Calu3 (cell line): ENCODE results near the gene HK2. TPM values are rescaled to one million over a fixed set of nuclear protein-coding genes. Genes with fewer than 3 reads are reported as not detected.
"Not testable (repeated sequence)": the region's sequence is repeated elsewhere in the genome, so short reads cannot be mapped to it uniquely, and the experiment has no call there.

Source experiments
- BruUV-seq: library from RNA; stranded (reverse); fragments of 400-500 nt; replicated peaks from 2 replicates; lab custom pipeline; 2021; lab: Mats Ljungman, UMichigan
- CTCF ChIA-PET: fragments of 300-600 bp; sonication (Branson Sonifier 250); formaldehyde crosslinking; loops from one replicate; lab custom pipeline; 2022; ENCODE audit warnings: antibody characterized with exemption; lab: Charles Lee
- DNase-seq: peaks from one replicate; pipeline ENCODE4 v3.0.0; 2022
- H3K27ac Mint-ChIP-seq: one replicate; pipeline ENCODE4 v1.8.0; 2022; ENCODE audit warnings: mixed read lengths; ENCODE audit not compliant: unreplicated experiment
- H3K27me3 Mint-ChIP-seq: one replicate; pipeline ENCODE4 v1.8.0; 2022; ENCODE audit warnings: mixed read lengths; ENCODE audit not compliant: unreplicated experiment
- H3K36me3 Mint-ChIP-seq: one replicate; pipeline ENCODE4 v1.8.0; 2022; ENCODE audit warnings: mild to moderate bottlenecking, moderate library complexity, mixed read lengths; ENCODE audit not compliant: insufficient read depth, unreplicated experiment
- H3K4me1 Mint-ChIP-seq: one replicate; pipeline ENCODE4 v1.8.0; 2022; ENCODE audit warnings: mild to moderate bottlenecking, low read depth, mixed read lengths; ENCODE audit not compliant: unreplicated experiment
- H3K4me3 Mint-ChIP-seq: one replicate; pipeline ENCODE4 v1.8.0; 2022; ENCODE audit warnings: mild to moderate bottlenecking, low read depth, moderate library complexity, mixed read lengths; ENCODE audit not compliant: unreplicated experiment
- H3K9me3 Mint-ChIP-seq: one replicate; pipeline ENCODE4 v1.8.0; 2022; ENCODE audit warnings: low read depth, mixed read lengths; ENCODE audit not compliant: unreplicated experiment
- intact Hi-C: fragments of 100-400 bp; cut with micrococcal nuclease; formaldehyde crosslinking; loops from one replicate; pipeline ENCODE4 v1.10.0; 2022; ENCODE audit not compliant: unreplicated experiment
- total RNA-seq: library from RNA; stranded (reverse); gene quantifications from 2 replicates; pipeline ENCODE4 v1.2.3, GENCODE V29; 2022
- TF ChIP-seq, protein P1 (sequence below): fragments of 200-600 bp; IDR thresholded peaks from one replicate; pipeline ENCODE4 v1.8.0; 2022; ENCODE audit warnings: antibody characterized with exemption; ENCODE audit not compliant: unreplicated experiment

HK2 gene
- total RNA-seq, 1 experiment from 2014 or later, result 56.5 TPM

DNA sequence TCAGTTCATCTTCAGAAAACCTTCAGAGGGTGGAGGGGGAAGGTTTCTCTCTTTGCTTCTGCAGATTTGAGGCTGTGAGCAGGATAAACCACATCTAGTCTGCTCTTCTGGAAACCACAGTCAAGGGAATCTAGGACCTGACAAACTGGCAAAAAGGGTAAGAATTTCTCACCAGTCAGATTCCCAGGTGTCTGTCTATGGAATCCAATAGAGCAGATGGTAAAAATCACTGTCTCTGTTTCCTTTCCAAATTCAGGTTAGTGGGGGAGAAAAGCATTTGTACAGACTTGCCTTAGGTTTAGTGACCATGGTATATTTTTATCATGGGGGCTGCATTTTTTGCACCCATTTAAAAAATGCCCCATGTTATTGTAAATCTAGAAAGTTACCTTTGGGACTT is 62.3 kb downstream of the HK2 start:
- peaks cover 8% of the 10 kb centered on the region for H3K4me1 Mint-ChIP-seq
- no peaks in the 10 kb centered on the region for H3K9me3 Mint-ChIP-seq
- CTCF ChIA-PET, result no interaction called here
- peaks cover 20% of the 10 kb centered on the region for H3K36me3 Mint-ChIP-seq
- H3K4me3 Mint-ChIP-seq, result no peak overlapping the region
- TF ChIP-seq, protein P1, sequence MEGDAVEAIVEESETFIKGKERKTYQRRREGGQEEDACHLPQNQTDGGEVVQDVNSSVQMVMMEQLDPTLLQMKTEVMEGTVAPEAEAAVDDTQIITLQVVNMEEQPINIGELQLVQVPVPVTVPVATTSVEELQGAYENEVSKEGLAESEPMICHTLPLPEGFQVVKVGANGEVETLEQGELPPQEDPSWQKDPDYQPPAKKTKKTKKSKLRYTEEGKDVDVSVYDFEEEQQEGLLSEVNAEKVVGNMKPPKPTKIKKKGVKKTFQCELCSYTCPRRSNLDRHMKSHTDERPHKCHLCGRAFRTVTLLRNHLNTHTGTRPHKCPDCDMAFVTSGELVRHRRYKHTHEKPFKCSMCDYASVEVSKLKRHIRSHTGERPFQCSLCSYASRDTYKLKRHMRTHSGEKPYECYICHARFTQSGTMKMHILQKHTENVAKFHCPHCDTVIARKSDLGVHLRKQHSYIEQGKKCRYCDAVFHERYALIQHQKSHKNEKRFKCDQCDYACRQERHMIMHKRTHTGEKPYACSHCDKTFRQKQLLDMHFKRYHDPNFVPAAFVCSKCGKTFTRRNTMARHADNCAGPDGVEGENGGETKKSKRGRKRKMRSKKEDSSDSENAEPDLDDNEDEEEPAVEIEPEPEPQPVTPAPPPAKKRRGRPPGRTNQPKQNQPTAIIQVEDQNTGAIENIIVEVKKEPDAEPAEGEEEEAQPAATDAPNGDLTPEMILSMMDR, result no peak
- no peaks in the 10 kb centered on the region for H3K27me3 Mint-ChIP-seq
- DNase-seq, result no peak
- no peak overlapping the region for H3K27ac Mint-ChIP-seq
- no TSS peak for BruUV-seq
- intact Hi-C loops, result no loop called here

DNA sequence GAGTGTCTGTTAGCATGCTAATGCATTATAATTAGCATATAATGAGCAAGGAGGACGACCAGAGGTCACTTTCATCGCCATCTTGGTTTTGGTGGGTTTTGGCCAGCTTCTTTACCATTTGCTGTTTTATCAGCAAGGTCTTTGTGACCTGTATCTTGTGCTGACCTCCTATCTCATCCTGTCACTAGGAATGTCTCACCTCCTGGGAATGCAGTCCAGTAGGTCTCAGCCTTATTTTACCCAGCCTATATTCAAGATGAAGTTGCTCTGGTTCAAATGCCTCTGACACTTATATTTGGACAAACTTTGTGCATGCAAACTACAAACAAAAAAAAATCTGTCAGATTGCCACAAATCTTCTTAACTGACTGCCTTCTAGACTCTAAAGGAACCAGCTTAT is 66.3 kb downstream of the HK2 start:
- H3K4me1 Mint-ChIP-seq, H3K27me3 Mint-ChIP-seq, CTCF ChIA-PET, H3K4me3 Mint-ChIP-seq, H3K9me3 Mint-ChIP-seq, BruUV-seq, intact Hi-C loops, H3K27ac Mint-ChIP-seq, DNase-seq, H3K36me3 Mint-ChIP-seq: not testable (repeated sequence)

DNA sequence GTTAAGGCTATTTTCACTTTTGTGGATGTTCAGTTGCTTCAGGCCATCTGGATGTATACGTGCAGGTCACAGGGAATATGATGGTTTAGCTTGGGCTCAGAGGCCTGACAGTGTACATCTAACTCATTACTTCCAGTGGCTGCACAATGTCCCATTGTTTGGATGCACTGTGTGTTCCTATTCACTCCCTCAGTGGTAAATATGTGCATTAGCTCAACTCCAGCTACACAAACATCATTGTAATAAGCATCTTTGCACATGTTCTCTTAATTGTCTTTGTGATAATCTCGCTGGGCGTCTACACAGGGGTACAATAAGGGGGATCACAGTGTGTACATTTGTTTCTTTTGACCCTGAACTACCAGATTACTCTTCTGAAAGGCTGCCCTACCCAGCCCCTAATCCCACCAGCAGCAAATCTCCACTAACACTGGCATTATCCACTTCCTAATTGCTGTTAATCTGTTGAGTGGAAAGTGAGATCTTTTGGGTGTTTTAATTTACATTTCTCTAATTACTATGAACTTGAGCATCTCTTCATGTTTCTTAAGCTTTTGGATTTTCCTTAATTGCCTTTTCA is 68.4 kb downstream of the HK2 start:
- Mint-ChIP-seq H3K27ac (no peak overlapping the region), H3K4me1 (no peaks in the 10 kb centered on the region), H3K27me3 (no peaks in the 10 kb centered on the region), H3K9me3 (peaks cover 3% of the 10 kb centered on the region), H3K36me3 (no peaks in the 10 kb centered on the region), H3K4me3 (no peak overlapping the region)
- no TSS peak for BruUV-seq
- intact Hi-C loops, result no loop called here
- CTCF ChIA-PET, result no interaction called here
- TF ChIP-seq, protein P1, result no peak
- DNase-seq, result no peak

DNA sequence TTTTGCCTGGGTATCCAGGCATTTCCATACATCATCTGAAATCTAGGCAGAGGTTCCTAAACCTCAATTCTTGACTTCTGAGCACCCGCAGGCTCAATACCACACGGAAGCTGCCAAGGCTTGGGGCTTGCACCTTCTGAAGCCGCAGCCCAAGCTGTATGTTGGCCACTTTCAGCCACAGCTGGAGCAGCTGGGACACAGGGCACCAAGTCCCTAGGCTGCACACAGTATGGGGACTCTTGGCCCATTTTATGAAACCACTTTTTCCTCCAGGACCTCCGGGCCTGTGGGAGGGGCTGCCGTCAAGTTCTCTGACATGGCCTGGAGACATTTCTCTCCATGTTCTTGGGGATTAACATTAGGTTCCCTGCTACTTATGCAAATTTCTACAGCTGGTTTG is 72.5 kb downstream of the HK2 start:
- no peaks in the 10 kb centered on the region for H3K27me3 Mint-ChIP-seq
- BruUV-seq, result no TSS peak
- CTCF ChIA-PET, result no interaction called here
- peaks cover 3% of the 10 kb centered on the region for H3K9me3 Mint-ChIP-seq
- intact Hi-C loops, result no loop called here
- H3K4me1 Mint-ChIP-seq, result peaks cover 12% of the 10 kb centered on the region
- no peak overlapping the region for H3K27ac Mint-ChIP-seq
- peaks cover 8% of the 10 kb centered on the region for H3K36me3 Mint-ChIP-seq
- DNase-seq, result no peak
- TF ChIP-seq, protein P1, result no peak
- no peak overlapping the region for H3K4me3 Mint-ChIP-seq

DNA sequence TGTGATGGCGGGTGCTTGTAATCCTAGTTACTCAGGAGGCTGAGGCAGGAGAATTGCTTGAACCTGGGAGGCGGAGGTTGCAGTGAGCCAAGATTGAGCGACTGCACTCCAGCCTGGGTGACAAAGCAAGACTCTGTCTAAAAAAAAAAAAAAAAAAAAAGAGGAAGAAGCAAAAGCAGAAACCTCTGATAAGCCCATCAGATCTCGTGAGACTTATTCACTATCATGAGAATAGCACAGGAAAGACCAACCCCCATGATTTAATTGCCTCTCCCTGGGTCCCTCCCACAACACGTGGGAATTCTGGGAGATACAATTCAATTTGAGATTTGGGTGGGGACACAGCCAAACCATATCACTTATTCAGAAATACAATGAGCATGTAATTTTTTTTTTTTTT is 73.6 kb downstream of the HK2 start:
- H3K4me3 Mint-ChIP-seq, DNase-seq, H3K27ac Mint-ChIP-seq, H3K9me3 Mint-ChIP-seq, H3K36me3 Mint-ChIP-seq, H3K27me3 Mint-ChIP-seq, intact Hi-C loops, BruUV-seq: not testable (repeated sequence)
- H3K4me1 Mint-ChIP-seq, result peaks cover 12% of the 10 kb centered on the region
- CTCF ChIA-PET, result interaction anchor here (0.7 kb wide), 2 partner anchors 168 to 1525 kb away, joined by 3 read pairs; no protein-coding TSS in a partner anchor
